Gastroesophageal sphincter (tissue), 3 donors: ENCODE results near the gene ALB.

Experiments used
- EP300 ChIP-seq: sonication (generic); formaldehyde crosslinking; IDR thresholded peaks from one replicate; pipeline ENCODE4 v1.6.1; 2017; ENCODE audit warnings: antibody characterized with exemption, mild to moderate bottlenecking
- POLR2A ChIP-seq, 2 donors: fragments of 450-650 bp; IDR thresholded peaks; one replicate each; pipeline ENCODE4 v1.6.1; 2017; ENCODE audit warnings: antibody characterized with exemption in 2 of 2, mild to moderate bottlenecking in 2 of 2, moderate library complexity in 1 of 2
- POLR2AphosphoS5 ChIP-seq: sonication (generic); formaldehyde crosslinking; IDR thresholded peaks from one replicate; pipeline ENCODE4 v1.6.1; 2017; ENCODE audit warnings: antibody characterized with exemption
- TF ChIP-seq, protein P1 (sequence below), 4 experiments: fragments of 200-600 bp in 2 of 4; fragments of 450-650 bp in 2 of 4; sonication (generic) in 1 of 4; IDR thresholded peaks; one replicate each; pipeline ENCODE4 v1.5.1; 2017 to 2019; ENCODE audit warnings: antibody characterized with exemption in 4 of 4, mild to moderate bottlenecking in 2 of 4, moderate library complexity in 2 of 4

DNA sequence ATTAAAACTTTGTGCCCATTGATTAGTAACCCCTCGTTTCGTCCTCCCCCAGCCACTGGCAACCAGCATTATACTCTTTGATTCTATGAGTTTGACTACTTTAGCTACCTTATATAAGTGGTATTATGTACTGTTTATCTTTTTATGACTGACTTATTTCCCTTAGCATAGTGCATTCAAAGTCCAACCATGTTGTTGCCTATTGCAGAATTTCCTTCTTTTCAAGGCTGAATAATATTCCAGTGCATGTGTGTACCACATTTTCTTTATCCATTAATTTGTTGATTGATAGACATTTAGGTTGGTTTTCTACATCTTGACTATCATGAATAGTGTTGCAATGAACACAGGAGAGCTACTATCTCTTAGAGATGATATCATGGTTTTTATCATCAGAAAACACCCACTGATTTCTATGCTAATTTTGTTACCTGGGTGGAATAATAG lies 3.2 kb downstream of the ALB start:
- TF ChIP-seq EP300 (no peak), POLR2AphosphoS5 (no peak), POLR2A (IDR thresholded peaks at IDR 0.05) (no peak)
- TF ChIP-seq, protein P1, sequence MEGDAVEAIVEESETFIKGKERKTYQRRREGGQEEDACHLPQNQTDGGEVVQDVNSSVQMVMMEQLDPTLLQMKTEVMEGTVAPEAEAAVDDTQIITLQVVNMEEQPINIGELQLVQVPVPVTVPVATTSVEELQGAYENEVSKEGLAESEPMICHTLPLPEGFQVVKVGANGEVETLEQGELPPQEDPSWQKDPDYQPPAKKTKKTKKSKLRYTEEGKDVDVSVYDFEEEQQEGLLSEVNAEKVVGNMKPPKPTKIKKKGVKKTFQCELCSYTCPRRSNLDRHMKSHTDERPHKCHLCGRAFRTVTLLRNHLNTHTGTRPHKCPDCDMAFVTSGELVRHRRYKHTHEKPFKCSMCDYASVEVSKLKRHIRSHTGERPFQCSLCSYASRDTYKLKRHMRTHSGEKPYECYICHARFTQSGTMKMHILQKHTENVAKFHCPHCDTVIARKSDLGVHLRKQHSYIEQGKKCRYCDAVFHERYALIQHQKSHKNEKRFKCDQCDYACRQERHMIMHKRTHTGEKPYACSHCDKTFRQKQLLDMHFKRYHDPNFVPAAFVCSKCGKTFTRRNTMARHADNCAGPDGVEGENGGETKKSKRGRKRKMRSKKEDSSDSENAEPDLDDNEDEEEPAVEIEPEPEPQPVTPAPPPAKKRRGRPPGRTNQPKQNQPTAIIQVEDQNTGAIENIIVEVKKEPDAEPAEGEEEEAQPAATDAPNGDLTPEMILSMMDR (IDR thresholded peaks at IDR 0.05), result no peak
